ENCODE results near the gene FAM120C. TPM values are rescaled to one million over a fixed set of nuclear protein-coding genes. Genes with fewer than 3 reads are reported as not detected.

Gene FAM120C
- total and polyA plus RNA-seq, 3 experiments from 2014 or later: 4.8 to 9.0 (median 8.2) TPM

- H3K9me3 ChIP-seq (ENCODE audit: low read length): no peaks in the 10 kb centered on the region
- POLR2A ChIA-PET: no interaction called here
Measured at GRCh38 chrX:54173791-54174190, 9.3 kb downstream of the FAM120C start.

GRCh38 chrX:54172455-54172854 is 10.6 kb downstream of the FAM120C start:
- H3K4me1 Mint-ChIP-seq: peaks cover 7 to 18% (median 14%) of the 10 kb centered on the region in 3 donors
- Histone ChIP-seq H3K27ac (ENCODE audit: low read depth, low read length) (no peak overlapping the region), H3K27me3 (ENCODE audit: insufficient read depth, low read length, poor library complexity, severe bottlenecking) (no peaks in the 10 kb centered on the region), H3K4me3 (ENCODE audit: low read length) (no peak overlapping the region), H3K36me3 (ENCODE audit: insufficient read depth, low read length) (no peaks in the 10 kb centered on the region), H3K4me1 (ENCODE audit: insufficient read depth, low read length) (no peaks in the 10 kb centered on the region), H3K9me3 (ENCODE audit: low read length) (no peaks in the 10 kb centered on the region)
- ChIA-PET POLR2A (no interaction called here), CTCF (no interaction called here)
- no peak overlapping the region for H3K27ac Mint-ChIP-seq
- no peaks in the 10 kb centered on the region for H3K27me3 Mint-ChIP-seq
- no peak overlapping the region for H3K4me3 Mint-ChIP-seq
- no peaks in the 10 kb centered on the region for H3K9me3 Mint-ChIP-seq
- DNase-seq: no peak
- peaks cover 0 to 30% (median 2%) of the 10 kb centered on the region in 3 donors for H3K36me3 Mint-ChIP-seq

More at GRCh38 chrX:54173791-54174190, 9.3 kb downstream of the FAM120C start:
- Mint-ChIP-seq H3K27ac (no peak overlapping the region), H3K27me3 (no peaks in the 10 kb centered on the region), H3K4me3 (no peak overlapping the region), H3K36me3 (peaks cover 0 to 35% (median 2%) of the 10 kb centered on the region in 3 donors), H3K9me3 (no peaks in the 10 kb centered on the region), H3K4me1 (peaks cover 14 to 31% (median 22%) of the 10 kb centered on the region in 3 donors)
- Histone ChIP-seq H3K27me3 (ENCODE audit: insufficient read depth, low read length, poor library complexity, severe bottlenecking) (no peaks in the 10 kb centered on the region), H3K27ac (ENCODE audit: low read depth, low read length) (no peak overlapping the region), H3K36me3 (ENCODE audit: insufficient read depth, low read length) (no peaks in the 10 kb centered on the region), H3K4me1 (ENCODE audit: insufficient read depth, low read length) (peaks cover 9% of the 10 kb centered on the region), H3K4me3 (ENCODE audit: low read length) (no peak overlapping the region)
- CTCF ChIA-PET: no interaction called here
- no peak for DNase-seq

GRCh38 chrX:54171527-54172250 is 11.4 kb downstream of the FAM120C start:
- no peak overlapping the region for H3K27ac Mint-ChIP-seq
- DNase-seq: no peak
- Histone ChIP-seq H3K27me3 (ENCODE audit: insufficient read depth, low read length, poor library complexity, severe bottlenecking) (no peaks in the 10 kb centered on the region), H3K27ac (ENCODE audit: low read depth, low read length) (no peak overlapping the region), H3K36me3 (ENCODE audit: insufficient read depth, low read length) (no peaks in the 10 kb centered on the region), H3K4me1 (ENCODE audit: insufficient read depth, low read length) (no peaks in the 10 kb centered on the region), H3K9me3 (ENCODE audit: low read length) (no peaks in the 10 kb centered on the region), H3K4me3 (ENCODE audit: low read length) (no peak overlapping the region)
- ChIA-PET CTCF (no interaction called here), POLR2A (no interaction called here)
- peaks cover 0 to 24% (median under 1%) of the 10 kb centered on the region in 3 donors for H3K36me3 Mint-ChIP-seq
- no peaks in the 10 kb centered on the region for H3K27me3 Mint-ChIP-seq
- H3K4me3 Mint-ChIP-seq: no peak overlapping the region
- H3K4me1 Mint-ChIP-seq: peaks cover 1 to 10% (median 6%) of the 10 kb centered on the region in 3 donors
- H3K9me3 Mint-ChIP-seq: no peaks in the 10 kb centered on the region

GRCh38 chrX:54171091-54171490 is 12.0 kb downstream of the FAM120C start:
- DNase-seq: no peak
- peaks cover 0 to 6% (median 4%) of the 10 kb centered on the region in 3 donors for H3K4me1 Mint-ChIP-seq
- H3K9me3 ChIP-seq (ENCODE audit: low read length): no peaks in the 10 kb centered on the region
- no peak overlapping the region for H3K27ac ChIP-seq (ENCODE audit: low read depth, low read length)
- H3K27me3 Mint-ChIP-seq: no peaks in the 10 kb centered on the region
- H3K27me3 ChIP-seq (ENCODE audit: insufficient read depth, low read length, poor library complexity, severe bottlenecking): no peaks in the 10 kb centered on the region
- H3K4me1 ChIP-seq (ENCODE audit: insufficient read depth, low read length): no peaks in the 10 kb centered on the region
- no peak overlapping the region for H3K4me3 Mint-ChIP-seq
- ChIA-PET POLR2A (no interaction called here), CTCF (no interaction called here)
- no peaks in the 10 kb centered on the region for H3K36me3 ChIP-seq (ENCODE audit: insufficient read depth, low read length)
- H3K27ac Mint-ChIP-seq: peak overlapping the region in 2 of 8 donors; percentile 19 to 58
- no peak overlapping the region for H3K4me3 ChIP-seq (ENCODE audit: low read length)
- no peaks in the 10 kb centered on the region for H3K9me3 Mint-ChIP-seq
- H3K36me3 Mint-ChIP-seq: peaks cover 0 to 20% (median 0%) of the 10 kb centered on the region in 3 donors

GRCh38 chrX:54166915-54167314 is 16.1 kb downstream of the FAM120C start:
- no peak for DNase-seq
- Histone ChIP-seq H3K4me1 (ENCODE audit: insufficient read depth, low read length) (no peaks in the 10 kb centered on the region), H3K27ac (ENCODE audit: low read depth, low read length) (no peak overlapping the region), H3K4me3 (ENCODE audit: low read length) (no peak overlapping the region), H3K9me3 (ENCODE audit: low read length) (no peaks in the 10 kb centered on the region), H3K27me3 (ENCODE audit: insufficient read depth, low read length, poor library complexity, severe bottlenecking) (no peaks in the 10 kb centered on the region), H3K36me3 (ENCODE audit: insufficient read depth, low read length) (no peaks in the 10 kb centered on the region)
- no peaks in the 10 kb centered on the region for H3K27me3 Mint-ChIP-seq
- peaks cover 0 to 2% (median 0%) of the 10 kb centered on the region in 3 donors for H3K36me3 Mint-ChIP-seq
- no peaks in the 10 kb centered on the region for H3K9me3 Mint-ChIP-seq
- ChIA-PET CTCF (no interaction called here), POLR2A (no interaction called here)
- no peaks in the 10 kb centered on the region for H3K4me1 Mint-ChIP-seq
- H3K4me3 Mint-ChIP-seq: no peak overlapping the region
- H3K27ac Mint-ChIP-seq: no peak overlapping the region

- Mint-ChIP-seq H3K27me3 (peaks cover 0 to 6% of the 10 kb centered on the region in 2 donors), H3K4me1 (no peaks in the 10 kb centered on the region), H3K27ac (no peak overlapping the region), H3K36me3 (peaks cover 5 to 30% (median 7%) of the 10 kb centered on the region in 3 donors), H3K4me3 (no peak overlapping the region), H3K9me3 (no peaks in the 10 kb centered on the region)
- no peaks in the 10 kb centered on the region for H3K9me3 ChIP-seq (ENCODE audit: low read length)
- DNase-seq: no peak
- H3K4me1 ChIP-seq (ENCODE audit: insufficient read depth, low read length): no peaks in the 10 kb centered on the region
- no peak overlapping the region for H3K27ac ChIP-seq (ENCODE audit: low read depth, low read length)
- POLR2A ChIA-PET: no interaction called here
- no peaks in the 10 kb centered on the region for H3K27me3 ChIP-seq (ENCODE audit: insufficient read depth, low read length, poor library complexity, severe bottlenecking)
- no peaks in the 10 kb centered on the region for H3K36me3 ChIP-seq (ENCODE audit: insufficient read depth, low read length)
- H3K4me3 ChIP-seq (ENCODE audit: low read length): no peak overlapping the region
- CTCF ChIA-PET: no interaction called here
Measured at GRCh38 chrX:54157561-54157960, 25.5 kb downstream of the FAM120C start.

GRCh38 chrX:54134269-54134668 is 48.8 kb downstream of the FAM120C start:
- H3K4me1 Mint-ChIP-seq: no peaks in the 10 kb centered on the region
- Histone ChIP-seq H3K36me3 (ENCODE audit: insufficient read depth, low read length) (no peaks in the 10 kb centered on the region), H3K27me3 (ENCODE audit: insufficient read depth, low read length, poor library complexity, severe bottlenecking) (no peaks in the 10 kb centered on the region), H3K27ac (ENCODE audit: low read depth, low read length) (no peak overlapping the region), H3K4me3 (ENCODE audit: low read length) (no peak overlapping the region), H3K9me3 (ENCODE audit: low read length) (no peaks in the 10 kb centered on the region), H3K4me1 (ENCODE audit: insufficient read depth, low read length) (no peaks in the 10 kb centered on the region)
- no peak overlapping the region for H3K27ac Mint-ChIP-seq
- ChIA-PET CTCF (no interaction called here), POLR2A (no interaction called here)
- peaks cover 11 to 41% (median 12%) of the 10 kb centered on the region in 3 donors for H3K36me3 Mint-ChIP-seq
- no peak for DNase-seq
- H3K27me3 Mint-ChIP-seq: peaks cover 0 to 4% of the 10 kb centered on the region in 2 donors
- H3K4me3 Mint-ChIP-seq: no peak overlapping the region
- H3K9me3 Mint-ChIP-seq: peaks cover 0 to 2% (median 0%) of the 10 kb centered on the region in 5 donors

GRCh38 chrX:54116391-54116790 is 66.7 kb downstream of the FAM120C start:
- ChIA-PET POLR2A (no interaction called here), CTCF (no interaction called here)
- Histone ChIP-seq H3K4me1 (ENCODE audit: insufficient read depth, low read length) (no peaks in the 10 kb centered on the region), H3K4me3 (ENCODE audit: low read length) (no peak overlapping the region), H3K27me3 (ENCODE audit: insufficient read depth, low read length, poor library complexity, severe bottlenecking) (no peaks in the 10 kb centered on the region), H3K27ac (ENCODE audit: low read depth, low read length) (no peak overlapping the region), H3K36me3 (ENCODE audit: insufficient read depth, low read length) (no peaks in the 10 kb centered on the region), H3K9me3 (ENCODE audit: low read length) (no peaks in the 10 kb centered on the region)
- H3K36me3 Mint-ChIP-seq: peaks cover 3 to 4% (median 4%) of the 10 kb centered on the region in 3 donors
- H3K27me3 Mint-ChIP-seq: no peaks in the 10 kb centered on the region
- H3K9me3 Mint-ChIP-seq: no peaks in the 10 kb centered on the region
- no peak for DNase-seq
- no peak overlapping the region for H3K4me3 Mint-ChIP-seq
- no peaks in the 10 kb centered on the region for H3K4me1 Mint-ChIP-seq
- H3K27ac Mint-ChIP-seq: peak overlapping the region in 1 of 8 donors; percentile 27

Measured in CD8-positive, alpha-beta memory T cell (primary cell).